ENCODE data around the gene TOMM22.

Gene TOMM22

GRCh38 chr22:38715852-38716251 lies 34.1 kb downstream of the TOMM22 start:
- no peak for DNase-seq

- DNase-seq, result no peak
These were observed 34.5 kb downstream of the TOMM22 start for GRCh38 chr22:38716271-38716670.

- no peak for DNase-seq
These were observed 35.1 kb downstream of the TOMM22 start for GRCh38 chr22:38716826-38717225.

GRCh38 chr22:38717244-38717643 lies 35.5 kb downstream of the TOMM22 start:
- DNase-seq, result no peak

- DNase-seq, result no peak
These were observed 36.7 kb downstream of the TOMM22 start for GRCh38 chr22:38718414-38718813.

GRCh38 chr22:38719196-38719595 lies 37.4 kb downstream of the TOMM22 start:
- DNase-seq, result no peak

GRCh38 chr22:38720350-38720749 lies 38.6 kb downstream of the TOMM22 start:
- DNase-seq, result no peak

- DNase-seq, result no peak
These were observed 39.8 kb downstream of the TOMM22 start for GRCh38 chr22:38721551-38721950.

- no peak for DNase-seq
These were observed 42.4 kb downstream of the TOMM22 start for GRCh38 chr22:38724176-38724575.

- DNase-seq, result no peak
These were observed 43.3 kb downstream of the TOMM22 start for GRCh38 chr22:38724926-38725571.

GRCh38 chr22:38725900-38726655 lies 44.3 kb downstream of the TOMM22 start:
- no peak for DNase-seq

GRCh38 chr22:38727123-38727522 lies 45.4 kb downstream of the TOMM22 start:
- DNase-seq, result no peak

- no peak for DNase-seq
These were observed 46.0 kb downstream of the TOMM22 start for GRCh38 chr22:38727530-38728451.

- no peak for DNase-seq
These were observed 47.4 kb downstream of the TOMM22 start for GRCh38 chr22:38728871-38729796.

- no peak for DNase-seq
These were observed 48.2 kb downstream of the TOMM22 start for GRCh38 chr22:38729946-38730345.

GRCh38 chr22:38730411-38730871 lies 48.7 kb downstream of the TOMM22 start:
- DNase-seq, result no peak

- DNase-seq, result no peak
These were observed 50.0 kb downstream of the TOMM22 start for GRCh38 chr22:38731703-38732161.

GRCh38 chr22:38732251-38732815 lies 50.6 kb downstream of the TOMM22 start:
- DNase-seq, result no peak

GRCh38 chr22:38733329-38733723 lies 51.6 kb downstream of the TOMM22 start:
- peak; percentile 48 for DNase-seq

GRCh38 chr22:38733724-38734381 lies 52.1 kb downstream of the TOMM22 start:
- peak; percentile 58 for DNase-seq
